ENCODE data around the gene PFKP.

GRCh38 chr10:3148994-3149393, 81.6 kb downstream of the PFKP start:
- TF ChIP-seq CTCF (IDR thresholded peaks at IDR 0.05; ENCODE audit: borderline replicate concordance, extremely low read depth, low read length, poor library complexity, severe bottlenecking) (no peak), EZH2 (IDR thresholded peaks at IDR 0.05; ENCODE audit: borderline replicate concordance, low read depth, low read length, severe bottlenecking) (no peak)
